MM.1S (cell line): ENCODE results near the gene SRRM3.
"Not testable (repeated sequence)": the region's sequence is repeated elsewhere in the genome, so short reads cannot be mapped to it uniquely, and the experiment has no call there.

Experiments
- DNase-seq: peaks from one replicate; pipeline ENCODE4 v3.0.0-alpha.2; 2015
- H2AFZ ChIP-seq: fragments of 300-600 bp; sonication (generic); 2 replicates; pipeline ENCODE4 v1.6.0; 2016; ENCODE audit warnings: antibody characterized with exemption, low read length
- H3F3A ChIP-seq: fragments of 300-600 bp; sonication (generic); 2 replicates; pipeline ENCODE4 v1.6.1; 2016; ENCODE audit warnings: mild to moderate bottlenecking, antibody characterized with exemption, low read length, moderate library complexity, mixed read lengths; ENCODE audit not compliant: insufficient read depth
- H3K27ac ChIP-seq: fragments of 300-600 bp; sonication (generic); 2 replicates; pipeline ENCODE4 v1.5.1; 2016; ENCODE audit warnings: mild to moderate bottlenecking, low read length
- H3K27me3 ChIP-seq: fragments of 300-600 bp; sonication (generic); replicated peaks from 2 replicates; pipeline ENCODE4 v1.6.0; 2016; ENCODE audit warnings: low read length; ENCODE audit not compliant: insufficient read depth
- H3K36me3 ChIP-seq: fragments of 300-600 bp; sonication (generic); replicated peaks from 2 replicates; pipeline ENCODE4 v1.6.1; 2016; ENCODE audit warnings: mild to moderate bottlenecking, low read length, mixed read lengths; ENCODE audit not compliant: insufficient read depth
- H3K4me1 ChIP-seq: fragments of 300-600 bp; sonication (generic); 2 replicates; pipeline ENCODE4 v1.6.1; 2016; ENCODE audit warnings: low read length, mixed read lengths
- H3K4me2 ChIP-seq: fragments of 300-600 bp; sonication (generic); 2 replicates; pipeline ENCODE4 v1.6.0; 2016; ENCODE audit warnings: low read depth, low read length
- H3K4me3 ChIP-seq: fragments of 300-600 bp; sonication (generic); 2 replicates; pipeline ENCODE4 v1.5.1; 2016; ENCODE audit warnings: low read length, mixed read lengths
- H3K79me2 ChIP-seq: fragments of 300-600 bp; sonication (generic); 2 replicates; pipeline ENCODE4 v1.6.1; 2016; ENCODE audit warnings: mixed run types, low read length, mixed read lengths
- H3K9ac ChIP-seq: fragments of 300-600 bp; sonication (generic); 2 replicates; pipeline ENCODE4 v1.6.1; 2016; ENCODE audit warnings: low read length, mixed read lengths
- H3K9me2 ChIP-seq: fragments of 300-600 bp; sonication (generic); replicated peaks from 2 replicates; pipeline ENCODE4 v1.6.1; 2016; ENCODE audit warnings: mild to moderate bottlenecking, low read length, mixed read lengths; ENCODE audit not compliant: insufficient read depth
- H3K9me3 ChIP-seq: fragments of 300-600 bp; sonication (generic); replicated peaks from 2 replicates; pipeline ENCODE4 v1.6.1; 2016; ENCODE audit warnings: mild to moderate bottlenecking, low read length, mixed read lengths; ENCODE audit not compliant: insufficient read depth
- H4K20me1 ChIP-seq: fragments of 300-600 bp; sonication (generic); 2 replicates; pipeline ENCODE4 v1.6.1; 2016; ENCODE audit warnings: mild to moderate bottlenecking, low read length, moderate library complexity, mixed read lengths; ENCODE audit not compliant: insufficient read depth
- CTCF ChIP-seq: fragments of 300-600 bp; sonication (generic); IDR thresholded peaks from 2 replicates; pipeline ENCODE4 v1.5.1; 2016; ENCODE audit warnings: antibody characterized with exemption, low read length, mixed read lengths
- EZH2 ChIP-seq: fragments of 300-600 bp; sonication (generic); optimal IDR thresholded peaks from 2 replicates; pipeline ENCODE3; 2017; ENCODE audit warnings: low read depth, mild to moderate bottlenecking, antibody characterized with exemption, low read length, mixed read lengths
- EZH2phosphoT487 ChIP-seq: fragments of 300-600 bp; sonication (generic); IDR thresholded peaks from 2 replicates; pipeline ENCODE4 v1.6.1; 2018; ENCODE audit warnings: antibody characterized with exemption, low read length

Gene SRRM3

GRCh38 chr7:76310102-76310957 lies 108.6 kb downstream of the SRRM3 start:
- no peak overlapping the region for H3K9ac ChIP-seq
- TF ChIP-seq EZH2phosphoT487: no peak
- no peak for TF ChIP-seq EZH2
- TF ChIP-seq CTCF: no peak
- no peaks in the 10 kb centered on the region for H3K9me3 ChIP-seq
- H3K79me2 ChIP-seq: no peaks in the 10 kb centered on the region
- no peaks in the 10 kb centered on the region for H3F3A ChIP-seq
- no peak overlapping the region for H3K4me2 ChIP-seq
- no peak overlapping the region for H3K4me3 ChIP-seq
- no peaks in the 10 kb centered on the region for H3K36me3 ChIP-seq
- H3K27me3 ChIP-seq: no peaks in the 10 kb centered on the region
- no peak overlapping the region for H3K27ac ChIP-seq
- H4K20me1 ChIP-seq: no peaks in the 10 kb centered on the region
- DNase-seq: no peak
- H2AFZ ChIP-seq: no peak overlapping the region
- H3K4me1 ChIP-seq: 0 out of 2 replicates have a peak, but pooled peaks cover 11% of the 10 kb centered on the region
- H3K9me2 ChIP-seq: no peaks in the 10 kb centered on the region

- not testable (repeated sequence) for H3K4me1 ChIP-seq, H4K20me1 ChIP-seq, H3F3A ChIP-seq, H3K4me3 ChIP-seq, DNase-seq, H3K27me3 ChIP-seq, H3K79me2 ChIP-seq, H3K27ac ChIP-seq, H3K9me2 ChIP-seq, H3K9ac ChIP-seq, H3K4me2 ChIP-seq, H2AFZ ChIP-seq, H3K9me3 ChIP-seq, H3K36me3 ChIP-seq
Measured at GRCh38 chr7:76311838-76312237, 110.1 kb downstream of the SRRM3 start.

- Histone ChIP-seq H3K9ac (no peak overlapping the region), H3K4me1 (peaks cover 12% of the 10 kb centered on the region), H3K9me2 (no peaks in the 10 kb centered on the region), H3K27me3 (no peaks in the 10 kb centered on the region), H3K4me2 (peak overlapping the region; percentile 83; the same call in 1 of the 2 replicates), H2AFZ (peak overlapping the region; percentile 80), H3K79me2 (no peaks in the 10 kb centered on the region), H4K20me1 (no peaks in the 10 kb centered on the region), H3K27ac (no peak overlapping the region), H3F3A (peaks cover 12% of the 10 kb centered on the region), H3K4me3 (0 out of 2 replicates have a peak overlapping the region, but pooled peaks have one; percentile 23), H3K9me3 (no peaks in the 10 kb centered on the region), H3K36me3 (no peaks in the 10 kb centered on the region)
- DNase-seq: peak; percentile 92
- TF ChIP-seq EZH2phosphoT487 (no peak), EZH2 (no peak), CTCF (peak; percentile 99)
Measured at GRCh38 chr7:76314042-76314721, 112.5 kb downstream of the SRRM3 start.

GRCh38 chr7:76314740-76315139 lies 113.0 kb downstream of the SRRM3 start:
- not testable (repeated sequence) for H3K27me3 ChIP-seq, H3K9ac ChIP-seq, H3K36me3 ChIP-seq, H3K27ac ChIP-seq, H3K4me2 ChIP-seq, H2AFZ ChIP-seq, H3K9me2 ChIP-seq, H4K20me1 ChIP-seq, DNase-seq, H3K79me2 ChIP-seq, H3K4me3 ChIP-seq, H3K9me3 ChIP-seq
- Histone ChIP-seq H3F3A (peaks cover 17% of the 10 kb centered on the region), H3K4me1 (peaks cover 13% of the 10 kb centered on the region)
